ENCODE results near the gene RDH13. TPM values are rescaled to one million over a fixed set of nuclear protein-coding genes. Genes with fewer than 3 reads are reported as not detected.
A peak's percentile ranks its signal among the peaks of the same experiment; 100 is the strongest.
"Not testable (repeated sequence)": the region's sequence is repeated elsewhere in the genome, so short reads cannot be mapped to it uniquely, and the experiment has no call there.

RDH13 gene
- total RNA-seq, 2 donors from 2014 or later: 50.5 to 69.3 TPM

DNA sequence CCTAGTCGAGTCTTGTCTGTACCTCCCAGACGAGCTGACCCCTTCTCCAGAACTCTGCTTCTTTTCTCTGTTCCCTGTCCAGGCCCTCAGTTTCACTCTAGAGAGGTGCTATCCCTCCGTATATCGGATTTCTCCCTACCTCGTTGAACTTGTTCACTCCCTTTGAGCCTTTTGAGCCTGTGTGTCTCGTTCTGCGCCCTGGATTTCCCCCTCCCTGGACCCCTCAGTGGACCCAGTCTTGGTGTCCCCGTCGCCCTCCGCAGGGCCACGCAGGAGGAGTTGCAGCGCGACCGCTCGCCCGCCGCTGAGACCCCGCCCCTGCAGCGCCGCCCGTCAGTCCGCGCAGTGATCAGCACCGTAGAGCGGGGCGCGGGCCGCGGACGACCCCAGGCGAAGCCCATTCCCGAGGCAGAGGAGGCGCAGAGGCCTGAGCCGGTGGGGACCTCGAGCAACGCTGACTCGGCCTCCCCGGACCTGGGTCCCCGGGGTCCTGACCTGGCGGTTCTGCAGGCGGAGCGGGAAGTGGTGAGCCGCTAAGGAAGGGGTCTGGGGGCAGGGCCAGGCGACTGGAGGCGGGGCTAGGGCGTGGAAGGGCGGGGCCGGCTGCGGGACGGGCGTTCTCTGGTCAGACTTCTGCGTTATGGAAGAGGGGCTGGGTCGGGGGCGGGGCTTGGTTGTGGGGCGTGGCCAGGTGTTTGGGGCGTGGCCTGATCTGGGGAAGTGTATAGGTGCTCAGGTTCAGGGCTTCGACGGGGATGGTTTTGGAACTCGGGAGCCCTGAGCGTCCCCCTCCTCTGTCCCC is 18.2 kb upstream of the RDH13 start:
- ATAC-seq (peak; percentile 78), DNase-seq (peak; percentile 91 to 94)
- intact Hi-C loops (cut with DNase I, micrococcal nuclease): no loop called here

DNA sequence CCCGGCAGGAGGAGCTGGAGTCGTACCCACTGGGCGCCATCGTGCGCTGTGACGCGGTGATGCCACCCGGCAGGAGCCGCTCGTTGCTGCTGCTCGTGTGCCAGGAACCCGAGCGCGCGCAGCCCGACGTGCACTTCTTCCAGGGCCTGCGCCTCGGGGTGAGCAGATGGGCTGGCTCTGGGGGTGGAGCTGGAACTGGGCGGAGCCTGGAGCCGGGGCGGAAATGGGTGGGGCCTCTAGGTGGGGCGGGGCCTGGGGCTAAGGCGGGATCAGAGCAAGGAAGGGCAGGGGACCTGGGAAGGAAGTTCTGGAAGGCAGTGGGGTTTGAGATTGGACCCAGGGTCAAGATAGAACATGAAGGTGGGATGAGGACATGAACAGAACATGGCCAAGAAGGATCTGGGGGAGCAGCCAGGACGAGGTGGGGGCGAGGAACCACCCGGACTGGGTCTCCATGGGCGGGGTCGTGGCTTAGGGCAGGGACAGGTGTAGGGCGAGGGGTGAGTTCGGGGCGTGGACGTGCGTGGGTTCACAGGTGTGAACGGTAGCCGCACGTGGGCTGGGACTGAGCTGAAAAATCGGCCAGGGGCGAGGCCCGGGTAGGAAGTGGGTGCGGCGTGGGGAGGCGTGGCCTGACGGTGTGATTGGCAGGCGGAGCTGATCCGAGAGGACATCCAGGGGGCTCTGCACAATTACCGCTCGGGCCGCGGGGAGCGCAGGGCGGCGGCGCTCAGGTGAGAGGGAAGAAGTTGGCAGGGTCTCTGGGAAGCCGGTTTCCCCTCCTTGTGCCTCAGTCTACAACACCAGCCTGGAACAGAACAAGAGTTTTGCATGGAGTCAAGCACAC is 17.4 kb upstream of the RDH13 start:
- peak; percentile 90 to 92 for DNase-seq
- intact Hi-C loops (cut with DNase I, micrococcal nuclease): no loop called here
- ATAC-seq: peak; percentile 75

DNA sequence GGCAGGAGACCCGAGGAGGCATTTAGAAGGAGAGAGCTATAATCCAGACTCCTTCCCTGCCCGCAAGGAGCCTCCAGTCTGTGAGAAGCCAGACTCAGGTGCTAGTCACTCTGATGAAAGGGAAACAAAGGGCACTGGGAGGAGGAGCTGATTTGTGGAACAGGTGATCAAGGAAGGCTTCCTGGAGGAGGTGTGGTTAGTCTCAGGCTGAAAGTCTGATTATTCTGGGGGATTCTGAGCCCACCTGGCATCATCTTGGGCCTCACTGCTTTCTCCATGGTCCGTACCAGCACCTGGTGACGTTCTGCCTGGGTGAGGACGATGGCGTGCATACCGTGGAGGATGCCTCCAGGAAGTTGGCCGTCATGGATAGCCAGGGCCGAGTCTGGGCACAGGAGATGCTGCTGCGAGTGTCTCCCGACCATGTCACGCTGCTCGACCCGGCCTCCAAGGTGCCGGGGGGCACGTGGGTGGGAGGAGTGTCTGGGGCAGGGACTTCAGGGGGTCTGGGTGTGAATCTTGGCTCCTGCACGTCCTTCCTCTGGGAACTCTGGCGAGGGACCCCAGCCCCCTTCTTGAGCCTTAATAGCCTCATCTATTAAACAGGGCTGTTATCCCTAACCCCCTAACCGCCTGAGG is 16.6 kb upstream of the RDH13 start:
- ATAC-seq: no peak
- DNase-seq: no peak

DNA sequence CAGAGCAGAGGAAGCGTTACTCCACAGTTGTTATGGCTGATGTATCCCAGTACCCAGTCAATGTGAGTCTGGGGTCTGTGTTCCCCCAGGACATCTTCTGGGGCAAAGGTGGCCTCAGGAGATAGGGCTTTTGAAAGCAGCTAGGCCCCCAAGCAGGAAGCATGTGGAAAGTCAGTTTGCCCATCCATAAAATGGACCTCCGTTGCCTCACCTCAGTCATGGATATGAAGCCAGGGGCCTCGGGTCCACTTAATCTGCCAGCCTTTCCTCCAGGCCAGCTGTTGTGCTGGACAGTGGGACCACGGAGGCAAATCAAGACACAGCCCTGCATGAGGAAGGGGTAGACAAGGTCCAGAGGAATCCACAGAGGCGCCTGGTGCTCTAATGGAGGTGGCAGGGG is 16.0 kb upstream of the RDH13 start:
- DNase-seq (no peak), ATAC-seq (no peak)
- intact Hi-C loops (cut with DNase I, micrococcal nuclease): no loop called here

More for the DNA sequence above, 16.6 kb upstream of the RDH13 start:
- intact Hi-C loops (cut with DNase I, micrococcal nuclease): no loop called here

DNA sequence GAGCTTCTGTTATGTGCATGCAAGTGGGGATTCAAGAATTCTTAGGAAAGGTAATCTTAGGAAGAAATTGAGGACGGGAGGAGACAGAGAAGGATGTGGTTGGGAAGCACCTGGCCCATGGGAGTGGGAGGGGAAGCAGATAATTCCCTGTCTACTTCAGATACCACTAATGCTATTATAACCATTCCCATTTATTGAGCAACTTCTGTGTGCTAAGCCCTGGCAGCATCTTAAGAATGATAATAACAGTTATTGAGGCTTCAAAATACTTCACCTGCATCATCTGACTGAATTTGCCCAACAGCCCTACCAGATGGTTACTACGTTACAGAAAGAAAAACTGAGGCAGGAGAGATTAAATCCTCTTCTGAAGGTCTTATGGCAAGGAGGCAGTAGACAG is 14.2 kb upstream of the RDH13 start:
- intact Hi-C loops (cut with DNase I, micrococcal nuclease): no loop called here
- ATAC-seq (no peak), DNase-seq (no peak)

DNA sequence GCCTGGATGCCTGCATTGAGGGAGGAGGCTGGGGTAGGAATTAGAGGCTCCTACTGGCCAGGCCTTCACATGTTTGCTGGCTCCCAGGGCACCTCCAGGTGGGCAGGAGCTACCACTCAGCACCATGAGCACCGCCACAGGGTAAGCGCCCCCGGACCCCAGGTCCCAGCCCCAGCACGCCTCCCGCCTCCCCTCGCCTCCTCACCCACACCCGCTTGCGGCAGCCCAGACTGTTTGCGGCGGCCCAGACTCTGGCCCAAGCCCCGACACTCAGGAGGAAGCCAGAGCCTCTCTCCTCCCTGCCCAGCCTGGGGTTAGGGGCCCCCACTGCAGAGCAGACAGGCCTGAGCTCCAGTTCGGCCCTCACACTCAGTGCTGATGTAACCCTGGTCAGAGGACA is 13.4 kb upstream of the RDH13 start:
- DNase-seq: no peak
- intact Hi-C loops (cut with DNase I, micrococcal nuclease): no loop called here
- no peak for ATAC-seq

DNA sequence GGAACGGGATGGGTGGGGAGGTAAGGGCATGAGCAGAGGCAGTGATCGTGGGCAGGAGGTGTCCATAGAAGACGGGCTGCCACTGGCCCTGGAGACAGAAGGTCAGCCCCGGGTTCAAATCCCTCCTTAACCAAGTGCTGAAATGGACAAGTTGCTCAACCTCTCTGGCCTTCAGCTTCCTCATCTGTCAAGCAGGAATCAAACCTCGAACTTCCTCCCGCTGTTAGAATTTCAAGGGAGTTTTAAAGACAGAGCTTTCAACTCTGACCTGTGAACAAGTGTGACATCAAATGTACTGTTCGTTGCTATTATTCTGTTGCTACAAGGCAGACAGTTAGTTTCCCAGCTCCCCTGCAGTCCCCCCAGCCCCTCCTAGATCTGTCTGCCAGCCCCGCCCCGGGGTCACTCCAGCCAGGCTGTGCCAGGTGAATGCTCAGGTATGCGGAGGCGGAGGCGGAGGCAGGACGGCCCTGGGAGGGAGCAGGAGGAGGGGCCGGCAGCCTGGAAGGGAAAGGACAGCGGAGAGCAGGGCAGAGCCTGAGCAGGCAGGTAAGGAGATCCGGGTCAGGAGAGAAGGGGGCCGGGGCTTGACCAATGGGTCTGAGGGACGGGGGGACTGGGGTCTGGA is 12.5 kb upstream of the RDH13 start, which contains the start of gene EPS8L1:
Gene EPS8L1 (plus strand): TSS at position 499 of the 628 bp plus-strand sequence. CDS start 576 bp downstream, outside the sequence.
- peak; percentile 79 to 89 for DNase-seq
- intact Hi-C loops (cut with DNase I, micrococcal nuclease): no loop called here
- ATAC-seq: peak; percentile 64

DNA sequence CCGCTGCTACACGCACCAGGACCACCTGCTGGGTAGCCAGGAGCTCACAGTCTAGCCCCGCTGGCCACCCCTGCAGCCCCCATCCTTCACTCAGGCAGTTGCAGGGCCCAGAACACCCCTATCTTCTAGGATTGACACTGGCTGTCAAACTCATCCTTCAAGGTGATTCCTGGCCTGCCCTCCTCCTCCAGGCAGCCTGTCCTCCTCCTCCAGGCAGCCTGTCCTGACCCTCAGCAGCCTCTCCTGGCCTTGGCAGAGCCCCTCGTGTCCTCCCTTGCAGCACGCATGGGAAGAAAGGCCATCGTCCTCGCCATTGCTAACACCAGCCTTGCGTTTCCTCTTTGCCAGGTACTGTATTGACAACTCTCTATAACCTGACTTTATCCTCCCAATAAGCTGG is 9.0 kb upstream of the RDH13 start:
- ATAC-seq (no peak), DNase-seq (no peak)
- intact Hi-C loops (cut with DNase I, micrococcal nuclease): no loop called here

DNA sequence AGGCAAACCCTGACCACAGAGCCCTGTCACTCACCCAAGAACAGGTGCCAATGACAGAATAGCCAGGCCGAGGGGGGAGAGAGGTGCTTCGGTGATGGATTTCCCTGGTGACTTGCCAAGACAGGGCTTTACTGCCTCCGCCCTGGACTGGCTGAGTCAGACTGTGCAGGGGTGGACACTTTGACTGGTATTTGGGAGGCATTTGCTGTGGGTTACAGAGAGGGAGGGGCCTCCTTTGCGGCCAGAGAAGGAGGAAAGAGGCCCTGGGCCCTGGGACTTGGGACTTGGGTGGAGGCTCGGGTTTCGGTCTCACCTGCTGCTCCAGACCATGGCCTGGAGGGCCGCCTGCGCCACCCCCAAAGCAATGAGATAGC is 8.2 kb upstream of the RDH13 start:
- intact Hi-C loops (cut with DNase I, micrococcal nuclease): no loop called here
- peak; percentile 74 to 92 for DNase-seq
- peak; percentile 59 for ATAC-seq

DNA sequence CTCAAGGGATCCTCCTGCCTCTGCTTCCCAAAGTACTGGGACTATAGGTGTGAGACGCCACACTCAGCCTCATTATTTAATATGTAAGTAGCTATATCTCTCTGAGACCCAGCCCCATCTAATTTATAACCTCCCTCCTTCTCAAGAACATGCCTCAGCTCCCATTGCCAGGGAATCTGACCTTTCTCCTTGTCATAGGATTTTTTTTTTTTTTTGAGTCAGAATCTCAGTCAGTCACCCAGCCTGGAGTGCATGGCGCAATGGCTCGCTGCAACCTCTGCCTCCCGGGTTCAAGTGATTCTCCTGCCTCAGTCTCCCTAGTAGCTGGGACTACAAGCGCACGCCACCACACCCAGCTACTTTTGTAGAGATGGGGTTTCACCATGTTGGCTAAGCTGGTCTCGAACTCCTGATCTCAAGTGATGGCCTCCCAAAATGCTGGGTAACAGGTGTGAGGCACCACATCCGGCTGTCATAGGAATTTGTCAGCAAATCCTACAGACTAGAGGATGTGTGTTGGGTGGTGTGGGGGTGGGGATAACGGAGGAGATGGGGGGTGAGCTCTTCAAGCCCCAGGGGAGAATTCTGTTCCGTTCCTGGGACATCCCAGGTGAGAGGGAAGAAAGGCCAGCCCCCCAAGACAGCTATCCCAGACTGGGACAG is 7.6 kb upstream of the RDH13 start:
- intact Hi-C loops (cut with DNase I, micrococcal nuclease): no loop called here
- no peak for DNase-seq
- no peak for ATAC-seq

DNA sequence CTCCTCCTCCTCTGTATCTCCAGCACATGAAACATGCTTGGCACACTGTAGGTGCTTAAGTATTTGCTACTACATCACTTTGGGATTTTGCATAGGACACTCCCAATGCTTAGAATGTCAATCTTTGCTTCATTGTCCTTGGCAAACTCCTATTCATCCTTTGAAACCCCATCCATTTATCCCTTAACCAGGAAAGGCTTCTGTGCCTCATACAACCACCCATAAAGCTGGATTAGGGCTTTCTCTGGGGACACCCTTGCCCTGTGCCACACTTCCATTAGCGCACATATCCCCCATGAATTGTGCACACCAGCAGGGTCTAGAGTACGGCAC is 6.9 kb upstream of the RDH13 start:
- ATAC-seq (no peak), DNase-seq (no peak)
- intact Hi-C loops (cut with DNase I, micrococcal nuclease): no loop called here

DNA sequence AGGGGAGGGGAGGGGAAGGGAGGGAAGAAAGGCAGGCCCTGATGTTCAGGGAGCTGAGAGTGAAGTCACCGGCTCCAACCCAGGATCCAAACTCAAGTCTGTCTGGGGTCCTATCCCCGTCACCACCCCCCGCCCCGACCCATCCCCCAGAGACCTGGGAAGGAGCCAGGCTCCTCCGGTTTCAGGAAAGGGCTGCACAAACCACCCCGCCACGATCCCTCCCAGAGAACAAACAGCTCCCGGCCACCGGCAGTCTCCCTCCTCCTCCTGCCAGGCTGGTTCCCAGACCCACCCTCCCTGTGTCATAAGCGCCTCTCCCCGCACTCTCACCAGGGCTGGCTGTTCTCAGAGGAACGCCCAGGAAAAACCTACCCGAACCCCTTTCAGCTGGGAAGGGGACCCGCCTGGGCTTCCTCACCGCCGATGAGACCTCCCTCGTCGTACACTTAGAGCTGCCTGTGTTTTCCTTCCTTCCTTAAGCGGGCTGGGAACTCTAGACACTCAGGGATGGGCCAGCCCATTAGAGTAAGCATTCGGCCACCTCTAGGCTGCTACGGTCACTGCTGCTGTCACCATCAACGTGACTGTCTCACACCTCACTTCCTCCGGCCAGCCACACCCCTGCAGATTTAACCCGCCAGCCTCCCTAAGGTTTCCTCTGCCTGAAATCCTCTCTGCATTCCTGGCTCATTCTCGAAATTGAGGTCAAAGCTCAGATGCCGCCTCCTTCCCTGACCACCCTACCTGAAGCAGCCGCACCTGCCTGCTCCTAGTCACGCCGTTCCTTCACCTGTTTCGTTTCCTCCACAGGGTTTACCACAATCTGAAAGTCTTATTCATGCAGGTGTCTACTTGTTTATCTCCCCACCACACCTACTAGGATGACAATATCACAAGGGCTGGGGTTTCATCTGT is 6.3 kb upstream of the RDH13 start:
- DNase-seq (peak; percentile 79 to 87), ATAC-seq (peak; percentile 78)
- intact Hi-C loops (cut with DNase I, micrococcal nuclease): no loop called here

DNA sequence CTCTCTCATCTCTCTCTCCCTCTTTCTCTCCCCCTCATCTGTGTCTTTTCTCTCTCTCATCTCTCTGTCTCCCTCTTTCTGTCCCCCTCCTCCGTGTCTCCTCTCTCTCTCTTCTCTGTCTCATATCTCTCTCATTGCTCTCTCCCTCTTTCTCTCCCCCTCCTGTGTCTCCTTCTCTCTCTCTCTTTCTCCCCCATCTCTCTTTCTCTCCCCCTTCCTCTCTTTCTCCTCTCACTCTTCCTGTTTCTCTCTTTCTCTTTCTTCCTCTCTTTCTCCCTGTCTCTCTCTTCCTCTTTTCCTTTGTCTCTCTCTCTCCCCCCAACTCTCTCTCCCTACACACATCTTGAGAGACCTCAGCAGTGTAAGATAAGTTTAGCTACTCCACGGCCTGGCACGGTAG is 4.9 kb upstream of the RDH13 start:
- DNase-seq: no peak
- ATAC-seq: no peak
- intact Hi-C loops (cut with DNase I, micrococcal nuclease): no loop called here

DNA sequence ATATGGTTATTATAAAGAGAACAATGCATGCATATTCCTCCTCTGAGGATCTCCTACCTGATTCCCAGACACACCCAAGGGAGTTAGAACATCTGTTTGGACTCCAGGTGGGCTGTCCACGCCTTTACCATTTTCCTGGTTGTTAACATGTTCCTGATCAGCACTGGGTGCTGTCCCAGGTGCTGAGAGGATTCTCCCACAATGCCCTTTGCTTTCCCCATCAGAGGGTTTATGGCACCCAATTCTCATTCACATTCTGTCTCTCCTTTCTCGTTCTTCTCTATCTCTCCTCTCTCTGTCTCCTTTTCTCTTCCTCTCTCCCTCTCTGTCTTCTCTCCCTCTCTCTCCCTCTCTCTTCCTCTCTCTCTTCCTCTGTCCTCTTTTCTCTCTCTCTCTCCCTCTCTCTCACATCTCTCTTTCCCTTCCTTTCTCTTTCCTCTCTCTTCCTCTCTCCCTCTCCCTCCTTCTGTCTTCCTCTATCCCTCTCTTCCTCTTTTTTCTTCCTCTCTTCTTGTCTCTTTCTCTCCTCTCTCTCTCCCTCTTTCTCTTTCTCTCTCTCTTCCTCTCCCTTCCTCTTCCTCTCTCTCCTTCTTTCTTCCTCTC is 3.3 kb upstream of the RDH13 start:
- intact Hi-C loops (cut with DNase I, micrococcal nuclease): no loop called here
- ATAC-seq: no peak
- DNase-seq: no peak

DNA sequence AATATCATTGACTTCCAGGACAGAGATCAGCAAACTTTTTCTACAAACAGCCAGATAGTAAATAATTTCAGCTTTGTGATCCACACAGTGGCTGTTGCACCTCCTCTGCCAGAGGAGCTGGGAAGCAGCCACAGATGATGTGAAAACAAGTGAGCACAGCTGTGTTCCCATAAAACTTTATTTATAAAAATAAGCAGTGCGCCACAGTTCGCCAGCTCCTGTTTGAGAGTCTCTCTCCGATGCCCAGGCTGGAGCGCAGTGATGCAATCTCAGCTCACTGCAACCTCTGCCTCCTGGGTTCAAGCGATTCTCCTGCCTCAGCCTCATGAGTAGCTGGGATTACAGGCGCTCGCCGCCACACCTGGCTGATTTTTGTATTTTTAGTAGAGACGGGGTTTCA is 2.6 kb upstream of the RDH13 start:
- DNase-seq; ATAC-seq; intact Hi-C loops (cut with DNase I, micrococcal nuclease): not testable (repeated sequence)

DNA sequence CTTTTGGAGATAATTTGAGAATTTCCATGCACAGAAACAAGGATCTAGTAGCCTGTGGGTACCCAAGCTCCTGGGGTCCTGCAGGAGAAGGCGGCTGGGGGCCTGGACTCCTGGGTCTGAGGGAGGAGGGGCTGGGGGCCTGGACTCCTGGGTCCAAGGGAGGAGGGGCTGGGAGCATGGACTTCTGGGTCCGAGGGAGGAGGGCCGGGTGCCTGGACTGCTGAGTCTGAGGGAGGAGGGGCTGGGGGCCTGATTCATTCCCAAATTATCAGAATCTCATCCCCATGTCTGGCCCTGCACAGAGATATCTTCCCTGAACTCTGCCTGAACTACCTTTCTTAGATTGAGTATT is 520 bp upstream of the RDH13 start:
- ATAC-seq: no peak
- intact Hi-C loops (cut with DNase I, micrococcal nuclease): no loop called here
- DNase-seq: no peak

DNA sequence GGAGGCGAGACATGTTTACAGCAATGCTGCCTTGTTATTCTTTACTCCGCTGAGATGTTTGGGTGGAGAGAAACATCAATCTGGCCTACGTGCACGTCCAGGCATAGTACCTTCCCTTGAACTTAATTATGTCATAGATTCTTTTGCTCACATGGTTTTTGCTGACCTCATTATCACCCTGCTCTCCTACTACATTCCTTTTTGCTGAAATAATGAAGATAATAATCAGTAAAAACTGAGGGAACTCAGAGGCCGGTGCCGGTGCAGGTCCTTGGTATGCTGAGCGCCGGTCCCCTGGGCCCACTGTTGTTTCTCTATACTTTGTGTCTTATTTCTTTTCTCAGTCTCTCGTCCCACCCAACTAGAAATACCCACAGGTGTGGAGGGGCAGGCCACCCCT is 2.7 kb downstream of the RDH13 start:
- intact Hi-C loops (cut with DNase I, micrococcal nuclease); ATAC-seq; DNase-seq: not testable (repeated sequence)

Data from left colon (tissue), 2 donors.